Dermis microvascular lymphatic vessel endothelial cell (primary cell): ENCODE data around the gene SCYGR2. TPM values are rescaled to one million over a fixed set of nuclear protein-coding genes. Genes with fewer than 3 reads are reported as not detected.

Source experiments
- DNase-seq, 2 donors: peaks; one replicate each; pipeline versions ENCODE4 v3.0.0 to v3.0.0-alpha.2; 2010; ENCODE audit warnings: low read depth in 2 of 2
- total RNA-seq: library from RNA; depleted of rRNA; stranded (reverse); fragments of >200 nt; gene quantifications from 2 replicates; pipeline ENCODE4 v1.2.1, GENCODE V29; 2014

Gene SCYGR2
- total RNA-seq, 1 donor from 2014 or later = not detected

GRCh38 chr2:227612546-227613271 is 14.0 kb downstream of the SCYGR2 start:
- DNase-seq = no peak

GRCh38 chr2:227613272-227613660 is 14.6 kb downstream of the SCYGR2 start:
- DNase-seq = no peak

GRCh38 chr2:227614246-227614645 is 15.6 kb downstream of the SCYGR2 start:
- DNase-seq = no peak

- no peak for DNase-seq
Observed at GRCh38 chr2:227614740-227615139, 16.0 kb downstream of the SCYGR2 start, which contains the start of gene SCYGR3. TSS of gene SCYGR3 (minus strand) at chr2:227614840. CDS start at chr2:227614840, 0 bp downstream.

GRCh38 chr2:227615181-227615580 is 16.5 kb downstream of the SCYGR2 start:
- no peak for DNase-seq

GRCh38 chr2:227615906-227616305 is 17.2 kb downstream of the SCYGR2 start:
- no peak for DNase-seq

GRCh38 chr2:227616631-227617030 is 17.9 kb downstream of the SCYGR2 start:
- DNase-seq = no peak

- DNase-seq = peak; percentile 9 to 14
Observed at GRCh38 chr2:227617316-227618230, 18.9 kb downstream of the SCYGR2 start, which contains the start of gene SCYGR4. TSS of gene SCYGR4 (plus strand) at chr2:227617498. CDS start at chr2:227617498, 0 bp downstream.

GRCh38 chr2:227623226-227623625 is 24.5 kb downstream of the SCYGR2 start:
- DNase-seq = peak in 1 of 2 donors; percentile 38

- no peak for DNase-seq
Observed at GRCh38 chr2:227625420-227625819, 26.7 kb downstream of the SCYGR2 start.

GRCh38 chr2:227626580-227627151 is 28.0 kb downstream of the SCYGR2 start:
- no peak for DNase-seq

- no peak for DNase-seq
Observed at GRCh38 chr2:227627769-227628168, 29.1 kb downstream of the SCYGR2 start.

- no peak for DNase-seq
Observed at GRCh38 chr2:227629435-227629834, 30.7 kb downstream of the SCYGR2 start.

GRCh38 chr2:227630322-227630721 is 31.6 kb downstream of the SCYGR2 start:
- DNase-seq = no peak

GRCh38 chr2:227632827-227633226 is 34.1 kb downstream of the SCYGR2 start:
- DNase-seq = no peak

- DNase-seq = no peak
Observed at GRCh38 chr2:227634201-227634600, 35.5 kb downstream of the SCYGR2 start.

- no peak for DNase-seq
Observed at GRCh38 chr2:227642656-227643055, 44.0 kb downstream of the SCYGR2 start.

GRCh38 chr2:227643990-227644551 is 45.4 kb downstream of the SCYGR2 start:
- no peak for DNase-seq
